ENCODE data around the gene SULF2.

DNA sequence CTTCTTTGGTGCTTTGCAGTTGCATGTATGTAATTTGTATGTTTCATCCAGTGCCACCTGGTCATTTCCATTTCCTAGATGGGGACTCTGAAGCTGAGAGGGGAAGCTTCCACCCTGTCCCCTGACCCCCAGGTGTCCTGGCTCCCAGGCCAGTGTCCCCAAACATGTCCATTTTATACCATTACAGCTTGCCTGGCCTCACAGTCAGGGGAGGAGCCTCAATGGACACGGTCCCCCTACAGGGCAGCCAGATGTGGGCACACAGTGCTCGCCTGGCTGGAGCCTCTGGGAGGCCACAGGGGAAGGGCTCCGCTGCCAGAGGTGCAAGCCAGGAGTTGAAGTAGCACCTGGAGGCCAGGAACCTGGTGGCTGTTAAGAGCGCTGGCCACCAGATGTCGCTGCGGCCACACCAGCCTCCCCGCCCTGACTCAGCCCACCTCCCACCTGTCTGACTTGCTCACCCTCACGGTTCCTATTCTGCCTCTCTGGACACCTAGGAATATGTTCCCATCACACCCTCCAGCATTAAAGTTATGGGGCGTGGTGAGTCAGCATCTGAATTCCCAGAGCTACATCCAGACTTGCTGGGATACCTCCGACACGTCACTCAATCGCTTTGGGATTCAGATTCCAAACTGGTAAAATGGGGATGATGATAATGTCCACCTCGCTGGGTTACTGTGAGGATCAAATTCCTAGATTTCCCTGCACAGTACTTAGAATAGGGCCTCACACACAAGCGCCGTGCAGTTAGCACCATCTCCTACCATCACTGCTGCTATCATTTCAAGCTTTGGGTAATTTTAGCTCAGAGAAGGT lies 107.4 kb downstream of the SULF2 start:
- TF ChIP-seq, protein P1, sequence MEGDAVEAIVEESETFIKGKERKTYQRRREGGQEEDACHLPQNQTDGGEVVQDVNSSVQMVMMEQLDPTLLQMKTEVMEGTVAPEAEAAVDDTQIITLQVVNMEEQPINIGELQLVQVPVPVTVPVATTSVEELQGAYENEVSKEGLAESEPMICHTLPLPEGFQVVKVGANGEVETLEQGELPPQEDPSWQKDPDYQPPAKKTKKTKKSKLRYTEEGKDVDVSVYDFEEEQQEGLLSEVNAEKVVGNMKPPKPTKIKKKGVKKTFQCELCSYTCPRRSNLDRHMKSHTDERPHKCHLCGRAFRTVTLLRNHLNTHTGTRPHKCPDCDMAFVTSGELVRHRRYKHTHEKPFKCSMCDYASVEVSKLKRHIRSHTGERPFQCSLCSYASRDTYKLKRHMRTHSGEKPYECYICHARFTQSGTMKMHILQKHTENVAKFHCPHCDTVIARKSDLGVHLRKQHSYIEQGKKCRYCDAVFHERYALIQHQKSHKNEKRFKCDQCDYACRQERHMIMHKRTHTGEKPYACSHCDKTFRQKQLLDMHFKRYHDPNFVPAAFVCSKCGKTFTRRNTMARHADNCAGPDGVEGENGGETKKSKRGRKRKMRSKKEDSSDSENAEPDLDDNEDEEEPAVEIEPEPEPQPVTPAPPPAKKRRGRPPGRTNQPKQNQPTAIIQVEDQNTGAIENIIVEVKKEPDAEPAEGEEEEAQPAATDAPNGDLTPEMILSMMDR (IDR thresholded peaks at IDR 0.05) = peak in 2 of 3 experiments; percentile 67 to 74
- TF ChIP-seq POLR2A (IDR thresholded peaks at IDR 0.05) = no peak

Data from testis (tissue), 2 donors.